ENCODE results near the gene KIF9. TPM values are rescaled to one million over a fixed set of nuclear protein-coding genes. Genes with fewer than 3 reads are reported as not detected.

KIF9 gene
- total RNA-seq, 4 donors from 2014 or later: 1.7 to 8.6 (median 6.6) TPM

DNA sequence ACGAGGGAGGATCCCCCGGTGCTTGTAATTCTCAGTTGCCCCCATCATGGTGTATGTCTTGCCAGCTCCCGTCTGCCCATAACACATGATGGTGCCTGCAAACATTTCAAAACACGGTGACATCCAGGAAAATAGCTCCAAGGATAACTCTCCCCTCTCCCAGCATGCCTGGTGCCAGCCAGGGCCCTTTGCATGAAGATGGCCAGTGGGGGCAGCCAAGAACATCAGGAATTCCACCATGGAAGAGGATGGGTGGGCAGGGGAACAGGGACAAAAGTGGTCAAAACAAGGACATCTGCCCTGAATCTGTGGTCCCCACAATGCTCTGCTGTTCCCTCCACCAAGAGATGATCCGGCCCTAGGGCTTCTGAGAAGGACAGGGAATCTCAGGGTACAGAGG lies 9.0 kb downstream of the KIF9 start:
- TF ChIP-seq EP300 (IDR thresholded peaks at IDR 0.05) (no peak), POLR2AphosphoS5 (IDR thresholded peaks at IDR 0.05) (no peak), POLR2A (IDR thresholded peaks at IDR 0.05) (no peak), CTCF (IDR thresholded peaks at IDR 0.05) (no peak)
- Histone ChIP-seq H3K36me3 (peaks cover 0 to 32% of the 10 kb centered on the region in 2 donors), H3K9me3 (no peaks in the 10 kb centered on the region), H3K27me3 (no peaks in the 10 kb centered on the region), H3K27ac (no peak overlapping the region), H3K4me1 (no peaks in the 10 kb centered on the region), H3K4me3 (no peak overlapping the region)
- no peak for ATAC-seq
- WGBS, 2 donors (ENCODE audit: low coverage in 1 of 2): 94% methylated on average over 3 of the region's 5 CpGs; no CpG with 5 or more reads in 1 of the 2 donors

- H3K27ac ChIP-seq: no peak overlapping the region
- no peak for ATAC-seq
- H3K4me3 ChIP-seq: no peak overlapping the region
- H3K9me3 ChIP-seq: no peaks in the 10 kb centered on the region
- TF ChIP-seq EP300 (IDR thresholded peaks at IDR 0.05): no peak
- no peak for TF ChIP-seq POLR2A (IDR thresholded peaks at IDR 0.05)
- no peak for TF ChIP-seq POLR2AphosphoS5 (IDR thresholded peaks at IDR 0.05)
- TF ChIP-seq CTCF (IDR thresholded peaks at IDR 0.05): no peak
- H3K27me3 ChIP-seq: no peaks in the 10 kb centered on the region
- H3K4me1 ChIP-seq: no peaks in the 10 kb centered on the region
- 82 to 94% methylated on average over 3 to 4 of the region's 4 CpGs for WGBS, 2 donors (ENCODE audit: low coverage in 1 of 2)
- H3K36me3 ChIP-seq: peaks cover 0 to 28% of the 10 kb centered on the region in 2 donors
Observed at GRCh38 chr3:47270526-47270925, 12.1 kb downstream of the KIF9 start.

DNA sequence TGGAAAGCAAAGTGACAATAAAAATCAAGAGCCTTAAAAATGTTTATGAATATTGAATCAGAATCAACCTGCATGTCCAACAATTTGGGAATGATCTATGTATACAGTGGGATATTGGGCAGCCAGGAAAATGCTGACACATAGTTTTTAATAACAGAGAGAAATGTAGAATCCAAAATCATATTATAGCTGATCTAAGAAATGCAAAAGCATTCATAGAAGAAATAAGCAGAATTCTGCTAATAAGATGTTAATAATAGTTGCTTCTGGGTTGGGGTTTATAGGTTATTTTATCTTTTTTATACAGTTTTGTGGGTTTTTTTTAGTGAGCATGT lies 15.1 kb downstream of the KIF9 start:
- no peaks in the 10 kb centered on the region for H3K9me3 ChIP-seq
- H3K27ac ChIP-seq: no peak overlapping the region
- H3K4me1 ChIP-seq: no peaks in the 10 kb centered on the region
- no peak overlapping the region for H3K4me3 ChIP-seq
- H3K27me3 ChIP-seq: no peaks in the 10 kb centered on the region
- no peak for ATAC-seq
- no peak for TF ChIP-seq CTCF (IDR thresholded peaks at IDR 0.05)
- TF ChIP-seq POLR2A (IDR thresholded peaks at IDR 0.05): no peak
- TF ChIP-seq POLR2AphosphoS5 (IDR thresholded peaks at IDR 0.05): no peak
- no peak for TF ChIP-seq EP300 (IDR thresholded peaks at IDR 0.05)
- H3K36me3 ChIP-seq: peaks cover 0 to 6% of the 10 kb centered on the region in 2 donors

GRCh38 chr3:47266709-47267489 lies 15.7 kb downstream of the KIF9 start:
- Histone ChIP-seq H3K4me1 (no peaks in the 10 kb centered on the region), H3K27me3 (no peaks in the 10 kb centered on the region), H3K27ac (no peak overlapping the region), H3K4me3 (no peak overlapping the region), H3K36me3 (peaks cover 0 to 6% of the 10 kb centered on the region in 2 donors), H3K9me3 (no peaks in the 10 kb centered on the region)
- 48 to 76% methylated on average over 8 to 10 of the region's 11 CpGs for WGBS, 2 donors (ENCODE audit: low coverage in 1 of 2)
- peak; percentile 47 for ATAC-seq
- TF ChIP-seq EP300 (IDR thresholded peaks at IDR 0.05) (no peak), POLR2AphosphoS5 (IDR thresholded peaks at IDR 0.05) (no peak), CTCF (IDR thresholded peaks at IDR 0.05) (no peak), POLR2A (IDR thresholded peaks at IDR 0.05) (no peak)

- Histone ChIP-seq H3K36me3 (peaks cover 0 to 6% of the 10 kb centered on the region in 2 donors), H3K9me3 (no peaks in the 10 kb centered on the region), H3K27ac (no peak overlapping the region), H3K4me3 (no peak overlapping the region), H3K4me1 (no peaks in the 10 kb centered on the region), H3K27me3 (no peaks in the 10 kb centered on the region)
- WGBS, 2 donors (ENCODE audit: low coverage in 1 of 2): 87 to 98% methylated on average over 5 of the region's 10 CpGs
- no peak for TF ChIP-seq CTCF (IDR thresholded peaks at IDR 0.05)
- TF ChIP-seq POLR2AphosphoS5 (IDR thresholded peaks at IDR 0.05): no peak
- TF ChIP-seq EP300 (IDR thresholded peaks at IDR 0.05): no peak
- TF ChIP-seq POLR2A (IDR thresholded peaks at IDR 0.05): no peak
- ATAC-seq: no peak
Observed at GRCh38 chr3:47265725-47266428, 16.7 kb downstream of the KIF9 start.
